ENCODE results near the gene ANAPC2. TPM values are rescaled to one million over a fixed set of nuclear protein-coding genes. Genes with fewer than 3 reads are reported as not detected.

ANAPC2 gene
- total RNA-seq, 4 donors from 2014 or later: 10.2 to 12.4 (median 10.8) TPM

GRCh38 chr9:137150617-137151457, 37.5 kb downstream of the ANAPC2 start:
- in situ Hi-C loops (cut with MboI; ENCODE audit: low sequenced_read_pairs in 4 of 4): no loop called here
- H3K9me3 ChIP-seq: no peaks in the 10 kb centered on the region
- intact Hi-C loops (cut with DNase I; ENCODE audit: low total_unique reads): no loop called here
- H3K4me3 ChIP-seq: no peak overlapping the region
- H3K4me1 ChIP-seq: no peaks in the 10 kb centered on the region
- no peaks in the 10 kb centered on the region for H3K36me3 ChIP-seq
- no peak for TF ChIP-seq CTCF (IDR thresholded peaks at IDR 0.05 in 4 of 5, conservative IDR thresholded peaks at IDR 0.05 in 1 of 5)
- TF ChIP-seq POLR2A (IDR thresholded peaks at IDR 0.05): no peak
- no peak overlapping the region for H3K27ac ChIP-seq
- no peak for DNase-seq
- H3K27me3 ChIP-seq: peaks cover 17 to 42% (median 24%) of the 10 kb centered on the region in 3 donors
- ATAC-seq: no peak

GRCh38 chr9:137149942-137150616, 38.3 kb downstream of the ANAPC2 start:
- no peak for ATAC-seq
- DNase-seq: no peak
- intact Hi-C loops (cut with DNase I; ENCODE audit: low total_unique reads) (no loop called here), in situ Hi-C loops (cut with MboI; ENCODE audit: low sequenced_read_pairs in 4 of 4) (no loop called here)
- no peak overlapping the region for H3K4me3 ChIP-seq
- H3K27ac ChIP-seq: no peak overlapping the region
- H3K36me3 ChIP-seq: no peaks in the 10 kb centered on the region
- peaks cover 13 to 43% (median 25%) of the 10 kb centered on the region in 3 donors for H3K27me3 ChIP-seq
- H3K9me3 ChIP-seq: no peaks in the 10 kb centered on the region
- TF ChIP-seq POLR2A (IDR thresholded peaks at IDR 0.05) (no peak), CTCF (IDR thresholded peaks at IDR 0.05 in 4 of 5, conservative IDR thresholded peaks at IDR 0.05 in 1 of 5) (no peak)
- no peaks in the 10 kb centered on the region for H3K4me1 ChIP-seq

- TF ChIP-seq POLR2A (IDR thresholded peaks at IDR 0.05) (no peak), CTCF (IDR thresholded peaks at IDR 0.05 in 4 of 5, conservative IDR thresholded peaks at IDR 0.05 in 1 of 5) (no peak)
- Histone ChIP-seq H3K9me3 (no peaks in the 10 kb centered on the region), H3K36me3 (no peaks in the 10 kb centered on the region), H3K27ac (no peak overlapping the region), H3K27me3 (peaks cover 13 to 43% (median 25%) of the 10 kb centered on the region in 3 donors), H3K4me1 (no peaks in the 10 kb centered on the region), H3K4me3 (no peak overlapping the region)
- intact Hi-C loops (cut with DNase I; ENCODE audit: low total_unique reads): no loop called here
- no peak for DNase-seq
- in situ Hi-C loops (cut with MboI; ENCODE audit: low sequenced_read_pairs in 4 of 4): no loop called here
- no peak for ATAC-seq
Measured at GRCh38 chr9:137149363-137149762, 39.0 kb downstream of the ANAPC2 start.

GRCh38 chr9:137148661-137149060, 39.7 kb downstream of the ANAPC2 start:
- in situ Hi-C loops (cut with MboI; ENCODE audit: low sequenced_read_pairs in 4 of 4): no loop called here
- peaks cover 17 to 48% (median 30%) of the 10 kb centered on the region in 3 donors for H3K27me3 ChIP-seq
- no peak overlapping the region for H3K27ac ChIP-seq
- H3K9me3 ChIP-seq: no peaks in the 10 kb centered on the region
- no peak for ATAC-seq
- no peaks in the 10 kb centered on the region for H3K36me3 ChIP-seq
- TF ChIP-seq CTCF (IDR thresholded peaks at IDR 0.05 in 4 of 5, conservative IDR thresholded peaks at IDR 0.05 in 1 of 5) (no peak), POLR2A (IDR thresholded peaks at IDR 0.05) (no peak)
- no peak overlapping the region for H3K4me3 ChIP-seq
- H3K4me1 ChIP-seq: no peaks in the 10 kb centered on the region
- intact Hi-C loops (cut with DNase I; ENCODE audit: low total_unique reads): no loop called here
- DNase-seq: no peak

All from gastrocnemius medialis (tissue), 4 donors.